Effector memory CD8-positive, alpha-beta T cell (primary cell): ENCODE results near the gene LTBP1.

ENCODE experiments used
- ATAC-seq: fragments of 150-1000 bp; cut with Tn5 transposase; replicated peaks from 2 replicates; pipeline ENCODE4 v1.10.0; 2021; ENCODE audit warnings: mild to moderate bottlenecking, moderate library complexity
- DNase-seq, 3 experiments: peaks; one replicate each; pipeline ENCODE4 v3.0.0; 2021
- H3K27ac Mint-ChIP-seq, 2 donors: one replicate each; pipeline ENCODE4 v1.8.0; 2022; ENCODE audit warnings: mild to moderate bottlenecking in 2 of 2, mixed read lengths in 2 of 2, moderate library complexity in 2 of 2
- H3K27me3 Mint-ChIP-seq, 2 donors: one replicate each; pipeline ENCODE4 v1.8.0; 2022; ENCODE audit warnings: mixed read lengths in 2 of 2
- H3K36me3 Mint-ChIP-seq: one replicate; pipeline ENCODE4 v1.8.0; 2022; ENCODE audit warnings: mild to moderate bottlenecking, moderate library complexity, mixed read lengths; ENCODE audit not compliant: insufficient read depth
- H3K4me1 Mint-ChIP-seq, 2 donors: one replicate each; pipeline ENCODE4 v1.8.0; 2022; ENCODE audit warnings: low read depth in 2 of 2, mixed read lengths in 2 of 2
- H3K4me3 Mint-ChIP-seq, 2 donors: one replicate each; pipeline ENCODE4 v1.8.0; 2022; ENCODE audit warnings: mild to moderate bottlenecking in 2 of 2, mixed read lengths in 2 of 2, moderate library complexity in 2 of 2
- H3K9me3 Mint-ChIP-seq, 2 donors: one replicate each; pipeline ENCODE4 v1.8.0; 2022; ENCODE audit warnings: mixed read lengths in 2 of 2

Gene LTBP1

DNA sequence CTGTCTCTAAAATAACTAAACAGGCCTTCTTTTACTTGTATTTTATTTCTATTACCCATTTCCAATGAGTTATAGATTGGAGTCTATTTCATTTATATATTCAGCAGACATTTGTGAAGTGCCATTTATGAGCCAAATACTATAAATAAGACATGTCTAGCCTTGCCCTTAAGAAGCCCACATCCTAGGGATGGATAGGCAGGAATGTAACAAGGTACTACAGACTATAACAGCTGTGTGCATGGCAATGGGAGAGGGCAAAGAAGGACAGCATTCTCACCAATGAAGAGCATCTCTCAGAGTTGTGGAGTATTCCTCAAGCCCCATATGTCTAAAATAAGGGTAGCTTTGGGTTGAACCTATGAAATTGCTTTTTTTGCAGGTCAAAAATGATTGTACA is 367.8 kb downstream of the LTBP1 start:
- Mint-ChIP-seq H3K27me3 (peaks cover 0 to 11% of the 10 kb centered on the region in 2 donors), H3K9me3 (no peaks in the 10 kb centered on the region), H3K4me1 (no peaks in the 10 kb centered on the region), H3K27ac (no peak overlapping the region), H3K36me3 (no peaks in the 10 kb centered on the region), H3K4me3 (no peak overlapping the region)
- DNase-seq (no peak), ATAC-seq (no peak)

DNA sequence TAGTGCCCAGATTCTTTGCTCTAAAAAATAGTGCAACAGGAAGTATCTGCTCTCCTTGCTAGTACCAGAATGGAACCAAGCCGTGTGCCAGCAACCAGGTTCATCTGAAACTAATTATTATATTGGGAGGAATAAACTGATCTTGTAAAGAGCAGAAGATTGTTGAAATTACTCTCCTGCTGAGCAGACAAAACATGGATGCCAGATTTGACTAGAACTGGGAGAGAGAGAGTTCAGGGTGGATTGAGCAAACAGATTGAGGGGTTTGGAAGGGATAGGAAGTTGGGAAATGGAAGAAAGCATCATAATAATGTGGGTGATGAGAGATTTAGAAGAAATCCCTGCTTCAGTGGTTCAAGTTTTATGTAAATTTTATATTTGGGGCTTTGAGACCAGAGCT is 369.6 kb downstream of the LTBP1 start:
- Mint-ChIP-seq H3K36me3 (no peaks in the 10 kb centered on the region), H3K4me1 (peaks cover 4 to 5% of the 10 kb centered on the region in 2 donors), H3K9me3 (no peaks in the 10 kb centered on the region), H3K27me3 (peaks cover 0 to 6% of the 10 kb centered on the region in 2 donors), H3K4me3 (no peak overlapping the region), H3K27ac (no peak overlapping the region)
- no peak for ATAC-seq
- DNase-seq, result no peak

DNA sequence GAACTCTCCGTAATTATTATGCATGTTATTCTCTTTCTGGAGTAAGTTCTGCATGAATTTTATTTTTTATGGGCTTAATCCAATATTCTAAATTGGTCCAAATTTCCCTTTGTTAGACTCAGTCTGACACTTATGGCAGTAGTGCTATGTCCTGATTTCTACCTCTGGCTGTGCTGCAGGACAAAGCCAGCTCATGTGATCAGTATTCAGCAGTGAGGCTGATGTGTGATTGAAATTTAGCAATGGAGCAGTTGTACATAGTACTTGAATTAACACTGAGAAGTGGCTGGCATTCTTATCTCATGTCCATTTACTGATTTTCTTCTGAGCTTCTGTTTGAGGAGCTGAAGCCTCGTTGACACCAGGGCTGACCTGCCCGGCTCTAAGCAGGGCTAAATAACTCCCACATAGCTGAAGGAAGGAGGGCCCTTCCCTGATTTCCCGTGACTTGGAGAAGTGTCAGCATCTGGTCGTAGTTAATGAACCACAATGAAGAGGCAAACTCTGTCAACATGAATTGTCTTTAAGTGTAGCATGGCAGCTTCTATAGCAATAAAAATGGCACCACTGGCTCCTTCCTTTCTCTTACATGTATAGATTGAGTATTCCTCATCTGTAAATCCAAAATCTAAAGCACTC is 370.7 kb downstream of the LTBP1 start:
- Mint-ChIP-seq H3K9me3 (no peaks in the 10 kb centered on the region), H3K36me3 (no peaks in the 10 kb centered on the region), H3K27me3 (peaks cover 0 to 6% of the 10 kb centered on the region in 2 donors), H3K4me1 (peaks cover 8 to 14% of the 10 kb centered on the region in 2 donors), H3K4me3 (no peak overlapping the region), H3K27ac (no peak overlapping the region)
- ATAC-seq (no peak), DNase-seq (no peak)

DNA sequence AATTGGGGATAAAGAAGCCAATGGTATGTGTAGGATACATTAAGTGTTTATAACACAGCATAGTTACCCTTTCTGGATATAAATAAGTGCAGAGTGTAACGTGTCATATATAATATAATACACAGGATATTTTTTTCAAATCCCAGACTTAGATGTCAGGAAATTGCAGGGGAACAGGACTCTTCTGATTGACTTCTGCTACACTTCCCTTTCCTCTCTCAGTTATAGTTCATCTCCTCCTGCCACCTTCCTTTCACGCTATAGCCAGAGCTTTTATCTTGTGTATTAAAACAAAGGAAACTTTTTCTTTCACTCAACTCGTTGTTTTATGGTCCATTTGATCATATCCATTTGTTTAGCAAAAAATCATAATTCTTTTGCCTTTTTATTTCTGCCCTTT is 371.7 kb downstream of the LTBP1 start:
- ATAC-seq (no peak), DNase-seq (no peak)
- no peaks in the 10 kb centered on the region for H3K27me3 Mint-ChIP-seq
- no peaks in the 10 kb centered on the region for H3K9me3 Mint-ChIP-seq
- H3K36me3 Mint-ChIP-seq, result no peaks in the 10 kb centered on the region
- H3K27ac Mint-ChIP-seq, result no peak overlapping the region
- no peak overlapping the region for H3K4me3 Mint-ChIP-seq
- peaks cover 12 to 19% of the 10 kb centered on the region in 2 donors for H3K4me1 Mint-ChIP-seq

DNA sequence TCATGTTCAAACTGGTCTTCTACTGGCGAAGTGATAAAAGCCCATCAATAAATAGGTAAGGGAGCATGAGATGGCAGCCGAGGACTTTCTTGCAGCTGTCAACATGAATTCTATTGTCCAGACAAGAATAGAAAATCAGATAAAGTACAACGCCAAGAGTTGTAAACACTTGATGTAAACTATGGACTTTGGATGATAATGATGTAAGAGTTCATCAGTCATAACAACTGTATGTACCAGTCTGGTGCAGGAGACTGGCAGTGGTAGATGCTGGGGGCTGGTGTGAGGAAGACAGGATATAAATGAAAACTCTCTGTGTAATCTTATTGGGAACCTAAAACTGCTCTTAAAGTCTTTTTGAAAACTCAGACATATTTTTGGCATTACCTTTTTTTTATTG is 373.8 kb downstream of the LTBP1 start:
- Mint-ChIP-seq H3K4me1 (peaks cover 12 to 19% of the 10 kb centered on the region in 2 donors), H3K36me3 (no peaks in the 10 kb centered on the region), H3K9me3 (no peaks in the 10 kb centered on the region), H3K4me3 (no peak overlapping the region), H3K27ac (peak overlapping the region in 1 of 2 donors; percentile 29), H3K27me3 (no peaks in the 10 kb centered on the region)
- DNase-seq (no peak), ATAC-seq (no peak)

DNA sequence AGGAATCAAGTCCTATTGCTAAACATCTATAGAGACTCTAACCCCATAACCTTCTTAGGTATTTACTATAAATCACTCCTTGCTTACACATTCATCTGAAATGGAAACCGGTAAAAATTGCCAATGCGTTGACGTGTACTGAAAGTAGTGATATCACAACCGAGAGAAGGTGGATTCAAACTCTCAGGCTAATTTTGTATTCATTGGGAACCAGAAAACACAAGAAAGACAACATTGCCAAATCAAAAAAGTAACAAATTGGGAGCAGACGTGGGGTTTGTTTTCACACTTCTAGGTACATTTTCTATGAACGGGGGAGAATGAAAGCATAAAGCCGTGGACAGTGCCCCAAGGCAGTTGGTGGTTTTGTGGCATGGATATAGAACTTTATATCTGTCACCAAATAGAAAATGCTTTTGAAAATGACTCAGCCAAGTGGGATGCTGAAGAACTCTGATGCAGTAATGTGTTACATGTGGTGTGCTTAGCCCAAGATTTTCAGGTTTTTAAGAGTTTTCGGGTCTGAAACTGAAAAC is 374.6 kb downstream of the LTBP1 start:
- Mint-ChIP-seq H3K36me3 (no peaks in the 10 kb centered on the region), H3K27me3 (no peaks in the 10 kb centered on the region), H3K4me1 (peaks cover 12 to 19% of the 10 kb centered on the region in 2 donors), H3K27ac (peak overlapping the region in 1 of 2 donors; percentile 29), H3K4me3 (peak overlapping the region; percentile 7 to 38), H3K9me3 (no peaks in the 10 kb centered on the region)
- peak; percentile 69 for ATAC-seq
- DNase-seq, result no peak

DNA sequence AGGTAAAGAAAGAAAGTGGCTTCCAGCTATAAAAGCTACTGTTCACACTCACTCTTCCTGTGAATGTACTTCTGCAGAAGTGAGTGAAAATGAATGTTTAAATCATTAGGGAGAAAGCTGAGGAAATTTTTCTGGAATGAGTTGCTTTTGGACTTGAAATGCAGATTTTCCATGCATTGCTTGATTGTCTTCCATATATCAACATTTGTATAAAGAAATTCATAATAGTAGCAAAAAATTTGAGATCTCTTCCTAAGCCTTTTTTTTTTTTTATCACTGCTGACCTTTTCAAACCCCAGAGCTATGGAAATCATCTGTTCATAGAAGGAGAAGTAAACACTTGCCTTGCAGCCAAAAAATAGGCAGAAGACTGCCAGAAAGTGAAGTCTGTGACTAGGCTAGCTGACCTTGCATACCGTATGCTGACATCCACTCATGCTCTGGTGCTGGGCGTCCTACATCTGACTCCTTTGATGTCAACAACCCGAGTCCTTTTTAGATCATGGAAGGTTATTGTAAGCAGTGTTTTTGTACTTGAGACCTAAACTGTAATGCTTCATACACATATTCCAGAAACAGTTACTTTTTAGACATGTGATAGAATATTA is 375.2 kb downstream of the LTBP1 start:
- ATAC-seq (peak; percentile 22), DNase-seq (no peak)
- Mint-ChIP-seq H3K27me3 (no peaks in the 10 kb centered on the region), H3K9me3 (no peaks in the 10 kb centered on the region), H3K36me3 (no peaks in the 10 kb centered on the region), H3K27ac (no peak overlapping the region), H3K4me3 (peak overlapping the region; percentile 7 to 38), H3K4me1 (peaks cover 12 to 19% of the 10 kb centered on the region in 2 donors)

DNA sequence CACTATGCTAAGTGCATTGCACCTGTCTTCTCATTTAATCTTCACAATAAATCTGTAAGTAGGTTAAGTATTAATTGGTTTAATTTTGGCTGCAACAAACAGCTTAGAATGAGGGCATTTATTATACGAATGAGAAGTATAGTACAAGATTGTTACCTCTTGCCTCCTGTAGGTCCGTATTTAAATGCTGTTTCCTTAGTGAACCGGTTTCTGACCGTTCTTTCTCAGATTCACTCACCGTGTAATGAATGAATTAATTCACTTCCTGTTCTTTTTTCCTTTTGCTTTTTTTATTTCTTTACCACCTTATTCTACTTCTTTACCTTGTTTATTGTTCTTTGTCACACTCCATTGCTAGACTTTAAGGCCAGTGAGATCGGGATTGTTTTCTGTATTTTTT is 375.9 kb downstream of the LTBP1 start:
- Mint-ChIP-seq H3K4me1 (peaks cover 12 to 19% of the 10 kb centered on the region in 2 donors), H3K4me3 (peak overlapping the region; percentile 12 to 18), H3K36me3 (no peaks in the 10 kb centered on the region), H3K27me3 (no peaks in the 10 kb centered on the region), H3K9me3 (no peaks in the 10 kb centered on the region), H3K27ac (peak overlapping the region in 1 of 2 donors; percentile 1)
- no peak for ATAC-seq
- DNase-seq, result no peak

DNA sequence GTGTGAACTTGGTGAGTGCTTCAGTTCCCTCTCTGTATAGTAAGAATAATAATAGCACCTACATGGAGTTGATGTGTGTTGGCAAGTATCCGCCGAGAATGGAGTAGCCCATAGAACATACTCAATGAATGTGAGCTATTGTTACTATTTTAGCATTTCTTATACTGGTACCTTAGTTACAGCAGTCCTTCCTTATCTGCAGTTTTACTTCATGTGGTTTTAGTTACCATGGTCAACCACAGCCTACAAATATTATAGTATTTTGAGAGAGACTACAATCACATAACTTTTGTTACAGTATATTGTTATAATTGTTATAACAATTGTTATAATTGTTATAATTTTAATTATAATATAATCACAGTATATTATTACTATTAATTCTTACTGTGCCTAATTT is 377.2 kb downstream of the LTBP1 start:
- DNase-seq (no peak), ATAC-seq (peak; percentile 26)
- Mint-ChIP-seq H3K27me3 (no peaks in the 10 kb centered on the region), H3K27ac (no peak overlapping the region), H3K9me3 (no peaks in the 10 kb centered on the region), H3K4me3 (no peak overlapping the region), H3K4me1 (peaks cover 12 to 19% of the 10 kb centered on the region in 2 donors), H3K36me3 (no peaks in the 10 kb centered on the region)

DNA sequence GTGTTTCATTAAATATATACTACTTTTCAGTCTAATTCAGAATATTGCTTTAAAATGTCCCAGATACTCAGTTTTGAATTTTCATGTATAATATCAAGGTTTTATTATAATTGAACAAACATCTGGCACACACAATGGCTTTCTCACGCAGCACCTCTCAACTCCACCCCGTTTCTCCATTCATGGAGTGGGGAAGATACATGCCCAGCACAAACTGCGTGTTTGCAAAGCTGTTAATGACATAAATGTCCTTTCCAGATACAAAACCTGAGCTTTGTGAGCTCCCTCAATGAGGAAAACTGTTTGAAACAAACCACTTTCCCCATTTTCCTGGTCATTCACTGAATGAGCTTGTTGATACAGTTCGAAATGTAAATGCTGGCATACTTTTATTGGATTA is 379.3 kb downstream of the LTBP1 start:
- ATAC-seq, result no peak
- Mint-ChIP-seq H3K4me1 (peaks cover 11 to 16% of the 10 kb centered on the region in 2 donors), H3K9me3 (no peaks in the 10 kb centered on the region), H3K27ac (no peak overlapping the region), H3K27me3 (no peaks in the 10 kb centered on the region), H3K4me3 (no peak overlapping the region), H3K36me3 (no peaks in the 10 kb centered on the region)
- no peak for DNase-seq

DNA sequence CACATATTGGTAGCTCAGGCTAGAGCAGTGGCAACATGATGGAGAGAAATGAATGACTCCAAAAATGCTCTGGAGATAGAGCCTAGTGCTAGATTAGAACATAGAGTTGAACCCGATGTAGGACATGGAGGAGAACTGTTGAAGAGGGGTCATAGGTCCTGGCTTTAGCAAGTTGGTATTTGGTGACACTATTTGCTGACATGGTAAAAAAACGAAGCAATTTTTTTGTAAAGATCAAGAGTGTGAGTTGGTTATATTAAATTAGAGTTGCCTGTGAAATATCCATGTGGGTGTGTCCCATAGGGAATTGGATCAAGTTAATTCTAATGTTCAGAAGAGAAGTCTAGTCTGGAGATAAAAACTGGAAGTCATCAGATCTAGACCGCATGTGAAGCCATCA is 386.7 kb downstream of the LTBP1 start:
- no peak for ATAC-seq
- H3K4me1 Mint-ChIP-seq, result peaks cover 0 to 1% of the 10 kb centered on the region in 2 donors

DNA sequence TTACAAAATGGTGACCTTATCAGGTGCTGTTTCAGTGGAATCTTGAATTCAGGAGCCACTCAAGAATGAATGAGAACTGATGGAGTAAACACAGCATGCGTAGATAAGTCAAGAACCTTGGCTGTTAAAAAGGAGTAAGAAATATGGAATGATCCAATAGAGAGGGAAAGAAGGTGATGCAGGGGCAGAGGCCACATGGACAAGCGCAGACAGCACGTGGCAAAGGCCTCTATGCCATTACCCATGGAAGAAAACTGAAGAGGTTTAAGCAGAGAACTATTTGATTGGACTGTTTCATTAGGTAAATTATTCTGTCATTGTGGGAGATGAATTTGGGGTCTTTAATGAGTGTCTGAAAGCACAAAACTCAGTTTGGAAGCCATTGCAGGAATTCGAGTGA is 387.3 kb downstream of the LTBP1 start:
- peaks cover 0 to 1% of the 10 kb centered on the region in 2 donors for H3K4me1 Mint-ChIP-seq
- no peak overlapping the region for H3K4me3 Mint-ChIP-seq
- H3K9me3 Mint-ChIP-seq, result no peaks in the 10 kb centered on the region
- no peak overlapping the region for H3K27ac Mint-ChIP-seq
- ATAC-seq (no peak), DNase-seq (no peak)
- no peaks in the 10 kb centered on the region for H3K36me3 Mint-ChIP-seq
- peaks cover 0 to 9% of the 10 kb centered on the region in 2 donors for H3K27me3 Mint-ChIP-seq

More for the DNA sequence above, 386.7 kb downstream of the LTBP1 start:
- Mint-ChIP-seq H3K27ac (no peak overlapping the region), H3K4me3 (no peak overlapping the region), H3K27me3 (peaks cover 0 to 2% of the 10 kb centered on the region in 2 donors), H3K9me3 (no peaks in the 10 kb centered on the region), H3K36me3 (no peaks in the 10 kb centered on the region)
- DNase-seq, result no peak

DNA sequence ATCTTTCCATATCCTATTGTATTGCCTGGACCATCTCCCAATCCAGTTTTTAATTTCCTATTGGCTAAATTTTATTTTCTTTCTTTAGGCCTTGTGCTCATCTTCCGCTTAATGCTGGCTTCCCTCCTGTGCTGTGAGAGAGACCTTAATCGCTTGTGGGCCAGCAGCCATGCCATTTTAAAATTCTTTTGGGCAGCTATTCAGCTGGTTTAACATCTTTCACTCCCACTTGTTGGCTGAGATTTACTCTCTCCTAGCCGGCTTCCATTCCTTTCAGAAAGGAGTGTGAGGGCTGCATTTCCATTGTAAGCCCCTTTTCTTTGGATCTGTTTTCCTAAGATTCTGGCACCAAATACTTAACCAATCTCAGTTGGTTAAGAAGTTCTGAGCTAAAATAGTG is 388.8 kb downstream of the LTBP1 start:
- peaks cover 0 to 1% of the 10 kb centered on the region in 2 donors for H3K4me1 Mint-ChIP-seq
- H3K4me3 Mint-ChIP-seq, result no peak overlapping the region
- no peaks in the 10 kb centered on the region for H3K36me3 Mint-ChIP-seq
- DNase-seq (no peak), ATAC-seq (no peak)
- no peak overlapping the region for H3K27ac Mint-ChIP-seq
- peaks cover 0 to 14% of the 10 kb centered on the region in 2 donors for H3K27me3 Mint-ChIP-seq
- no peaks in the 10 kb centered on the region for H3K9me3 Mint-ChIP-seq

DNA sequence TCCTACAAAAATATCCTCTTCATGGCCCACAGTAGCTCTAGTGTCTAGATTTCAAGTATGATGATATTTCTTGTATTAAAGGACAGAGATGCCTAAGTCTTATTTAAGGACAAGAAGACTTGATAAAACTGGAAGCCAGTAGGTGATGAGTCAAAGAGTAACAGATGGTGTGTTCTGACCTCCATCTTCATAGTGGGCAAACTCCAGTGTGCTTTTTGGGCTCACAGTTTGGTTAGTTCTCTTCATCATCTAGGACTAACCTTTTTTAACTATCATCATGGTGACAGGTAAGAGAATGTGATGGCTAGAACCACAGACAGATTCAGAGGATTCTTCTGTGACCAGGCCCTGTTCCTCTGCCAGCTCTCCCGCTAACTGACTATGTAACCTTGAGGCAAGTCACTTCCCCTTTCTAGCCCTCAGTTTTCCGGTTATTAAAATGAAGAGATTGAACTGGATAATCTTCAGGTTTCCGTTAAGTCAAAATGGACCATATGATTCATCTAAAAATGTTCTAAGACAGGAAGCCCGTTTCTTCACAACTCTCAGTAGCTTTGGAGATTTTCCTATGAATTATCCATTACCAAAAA is 389.4 kb downstream of the LTBP1 start:
- Mint-ChIP-seq H3K36me3 (no peaks in the 10 kb centered on the region), H3K9me3 (no peaks in the 10 kb centered on the region), H3K27me3 (peaks cover 0 to 14% of the 10 kb centered on the region in 2 donors), H3K27ac (no peak overlapping the region), H3K4me3 (no peak overlapping the region), H3K4me1 (peaks cover 0 to 1% of the 10 kb centered on the region in 2 donors)
- DNase-seq, result no peak
- ATAC-seq, result no peak
